ENCODE data around the gene HS3ST6.
"Not testable (repeated sequence)": the region's sequence is repeated elsewhere in the genome, so short reads cannot be mapped to it uniquely, and the experiment has no call there.

Gene HS3ST6

GRCh38 chr16:1918351-1919326 lies at the start of gene HS3ST6:
Gene HS3ST6, minus strand, starts transcription at chr16:1918415. Its CDS starts 92 bp downstream, at chr16:1918323.
- Histone ChIP-seq H3K27ac (no peak within 1 kb of the TSS), H3K4me3 (peak within 1 kb of the TSS; percentile 30)
- DNase-seq (ENCODE audit: low spot score), result no peak
- TF ChIP-seq CTCF (IDR thresholded peaks at IDR 0.05), result no peak

GRCh38 chr16:1966460-1966859 lies 48.2 kb upstream of the HS3ST6 start, which contains the start of gene RNF151:
Gene RNF151, plus strand, starts transcription at chr16:1966856. Its CDS starts 26 bp downstream, at chr16:1966882.
- peak within 1 kb of the TSS; percentile 96 to 98 for H3K27ac ChIP-seq
- TF ChIP-seq CTCF (IDR thresholded peaks at IDR 0.05), result no peak
- DNase-seq (ENCODE audit: low spot score), result no peak
- peak within 1 kb of the TSS; percentile 99 for H3K4me3 ChIP-seq

GRCh38 chr16:1965396-1966001 lies 47.3 kb upstream of the HS3ST6 start:
- no peak for TF ChIP-seq CTCF (IDR thresholded peaks at IDR 0.05)
- DNase-seq (ENCODE audit: low spot score), result no peak
- Histone ChIP-seq H3K27ac (peak overlapping the region; percentile 96 to 98), H3K4me3 (peak overlapping the region; percentile 99)

- no peak for TF ChIP-seq CTCF (IDR thresholded peaks at IDR 0.05)
- Histone ChIP-seq H3K27ac (peak within 1 kb of the TSS; percentile 96 to 98), H3K4me3 (peak within 1 kb of the TSS; percentile 99)
- peak; percentile 99 for DNase-seq (ENCODE audit: low spot score)
Observed at GRCh38 chr16:1964506-1965395, 46.5 kb upstream of the HS3ST6 start, which contains the start of gene RPS2. Gene RPS2, minus strand, starts transcription at chr16:1964826. Its CDS starts 201 bp downstream, at chr16:1964625.

GRCh38 chr16:1963806-1964505 lies 45.7 kb upstream of the HS3ST6 start:
- no peak for DNase-seq (ENCODE audit: low spot score)
- H3K4me3 ChIP-seq, result peak overlapping the region; percentile 99
- TF ChIP-seq CTCF (IDR thresholded peaks at IDR 0.05), result no peak
- peak overlapping the region; percentile 96 to 98 for H3K27ac ChIP-seq

- peak overlapping the region; percentile 99 for H3K4me3 ChIP-seq
- not testable (repeated sequence) for DNase-seq (ENCODE audit: low spot score); H3K27ac ChIP-seq
Observed at GRCh38 chr16:1962161-1963153, 44.2 kb upstream of the HS3ST6 start.
